ENCODE measurements around the gene KRTAP20-1. TPM values are rescaled to one million over a fixed set of nuclear protein-coding genes. Genes with fewer than 3 reads are reported as not detected.

The KRTAP20-1 gene
- total RNA-seq, 2 donors from 2014 or later: not detected

- DNase-seq (ENCODE audit: low spot score) (no peak), ATAC-seq (ENCODE audit: insufficient number of reproducible peaks, low FRiP score, low read depth) (no peak)
- no peaks in the 10 kb centered on the region for H3K27me3 ChIP-seq (replicated peaks; ENCODE audit: insufficient read depth)
- no peaks in the 10 kb centered on the region for H3K9me3 ChIP-seq
- no peaks in the 10 kb centered on the region for H3K4me1 ChIP-seq (ENCODE audit: control insufficient read depth in 1 of 2, low read depth in 2 of 2)
- H3K27ac ChIP-seq: no peak overlapping the region
- TF ChIP-seq, protein P1, sequence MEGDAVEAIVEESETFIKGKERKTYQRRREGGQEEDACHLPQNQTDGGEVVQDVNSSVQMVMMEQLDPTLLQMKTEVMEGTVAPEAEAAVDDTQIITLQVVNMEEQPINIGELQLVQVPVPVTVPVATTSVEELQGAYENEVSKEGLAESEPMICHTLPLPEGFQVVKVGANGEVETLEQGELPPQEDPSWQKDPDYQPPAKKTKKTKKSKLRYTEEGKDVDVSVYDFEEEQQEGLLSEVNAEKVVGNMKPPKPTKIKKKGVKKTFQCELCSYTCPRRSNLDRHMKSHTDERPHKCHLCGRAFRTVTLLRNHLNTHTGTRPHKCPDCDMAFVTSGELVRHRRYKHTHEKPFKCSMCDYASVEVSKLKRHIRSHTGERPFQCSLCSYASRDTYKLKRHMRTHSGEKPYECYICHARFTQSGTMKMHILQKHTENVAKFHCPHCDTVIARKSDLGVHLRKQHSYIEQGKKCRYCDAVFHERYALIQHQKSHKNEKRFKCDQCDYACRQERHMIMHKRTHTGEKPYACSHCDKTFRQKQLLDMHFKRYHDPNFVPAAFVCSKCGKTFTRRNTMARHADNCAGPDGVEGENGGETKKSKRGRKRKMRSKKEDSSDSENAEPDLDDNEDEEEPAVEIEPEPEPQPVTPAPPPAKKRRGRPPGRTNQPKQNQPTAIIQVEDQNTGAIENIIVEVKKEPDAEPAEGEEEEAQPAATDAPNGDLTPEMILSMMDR (IDR thresholded peaks at IDR 0.05): no peak
- H3K36me3 ChIP-seq: no peaks in the 10 kb centered on the region
- H3K4me3 ChIP-seq: no peak overlapping the region
These were observed 33.4 kb upstream of the KRTAP20-1 start for GRCh38 chr21:30582870-30583269.

GRCh38 chr21:30590297-30590696, 25.9 kb upstream of the KRTAP20-1 start, which contains the start of gene KRTAP22-2:
TSS of gene KRTAP22-2 (minus strand) at chr21:30590397.
- TF ChIP-seq, protein P1 (IDR thresholded peaks at IDR 0.05): no peak
- no peak within 1 kb of the TSS for H3K27ac ChIP-seq
- no peaks in the 10 kb centered on the region for H3K36me3 ChIP-seq
- no peaks in the 10 kb centered on the region for H3K4me1 ChIP-seq (ENCODE audit: control insufficient read depth in 1 of 2, low read depth in 2 of 2)
- no peak within 1 kb of the TSS for H3K4me3 ChIP-seq
- H3K9me3 ChIP-seq: no peaks in the 10 kb centered on the region
- DNase-seq (ENCODE audit: low spot score) (no peak), ATAC-seq (ENCODE audit: insufficient number of reproducible peaks, low FRiP score, low read depth) (no peak)
- no peaks in the 10 kb centered on the region for H3K27me3 ChIP-seq (replicated peaks; ENCODE audit: insufficient read depth)

DNA sequence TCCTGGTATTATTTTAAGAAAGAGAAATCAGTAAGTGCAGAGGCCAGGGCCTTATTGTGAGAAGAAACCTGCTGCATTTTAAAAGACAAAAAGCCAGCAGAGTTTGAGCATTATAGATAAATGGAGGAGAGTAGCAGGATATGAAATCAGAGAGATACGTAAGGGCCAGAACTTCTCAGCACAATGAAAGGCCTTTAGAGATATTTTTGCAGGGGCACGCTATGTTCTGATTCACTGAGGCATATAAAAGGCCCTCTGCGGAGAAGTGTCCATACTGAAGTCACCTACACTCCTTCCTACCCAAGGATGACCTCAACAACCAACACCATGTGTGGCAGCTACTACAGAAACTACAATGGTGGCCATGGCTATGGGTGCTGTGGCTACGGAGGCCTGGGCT, 24.1 kb upstream of the KRTAP20-1 start, which contains the start of gene KRTAP6-3:
TSS of gene KRTAP6-3 (plus strand) at position 301 of the 400 bp plus-strand sequence. CDS start at position 307, 6 bp downstream.
- Histone ChIP-seq H3K9me3 (no peaks in the 10 kb centered on the region), H3K4me3 (no peak within 1 kb of the TSS), H3K27me3 (replicated peaks; ENCODE audit: insufficient read depth) (no peaks in the 10 kb centered on the region), H3K4me1 (ENCODE audit: control insufficient read depth in 1 of 2, low read depth in 2 of 2) (no peaks in the 10 kb centered on the region), H3K27ac (no peak within 1 kb of the TSS), H3K36me3 (no peaks in the 10 kb centered on the region)
- ATAC-seq (ENCODE audit: insufficient number of reproducible peaks, low FRiP score, low read depth) (no peak), DNase-seq (ENCODE audit: low spot score) (no peak)
- TF ChIP-seq, protein P1 (IDR thresholded peaks at IDR 0.05): no peak

DNA sequence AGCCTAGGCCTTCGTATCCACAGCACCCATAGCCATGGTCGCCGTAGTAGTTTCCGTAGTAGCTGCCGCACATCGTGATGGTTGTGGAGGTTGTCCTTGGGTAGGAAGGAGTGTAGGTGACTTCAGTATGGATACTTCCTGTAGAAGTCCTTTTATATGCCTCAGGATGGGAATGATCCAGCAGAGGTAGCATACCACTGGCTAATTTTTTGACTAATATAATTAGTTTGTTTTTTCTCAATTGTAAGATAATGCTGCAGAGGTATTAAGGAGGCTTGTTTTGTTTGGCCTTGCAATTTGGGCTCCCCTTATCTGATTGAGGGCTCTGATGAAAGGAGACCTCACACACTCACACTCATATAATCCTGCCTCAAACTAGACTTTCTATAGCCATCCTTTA, 17.4 kb upstream of the KRTAP20-1 start, which contains the start of gene KRTAP6-2:
TSS of gene KRTAP6-2 (minus strand) at position 101 of the 400 bp plus-strand sequence. CDS start at position 73, 28 bp downstream.
- DNase-seq (ENCODE audit: low spot score) (no peak), ATAC-seq (ENCODE audit: insufficient number of reproducible peaks, low FRiP score, low read depth) (no peak)
- no peaks in the 10 kb centered on the region for H3K9me3 ChIP-seq
- H3K27ac ChIP-seq: no peak within 1 kb of the TSS
- TF ChIP-seq, protein P1 (IDR thresholded peaks at IDR 0.05): no peak
- H3K27me3 ChIP-seq (replicated peaks; ENCODE audit: insufficient read depth): no peaks in the 10 kb centered on the region
- no peaks in the 10 kb centered on the region for H3K4me1 ChIP-seq (ENCODE audit: control insufficient read depth in 1 of 2, low read depth in 2 of 2)
- H3K36me3 ChIP-seq: no peaks in the 10 kb centered on the region
- no peak within 1 kb of the TSS for H3K4me3 ChIP-seq

DNA sequence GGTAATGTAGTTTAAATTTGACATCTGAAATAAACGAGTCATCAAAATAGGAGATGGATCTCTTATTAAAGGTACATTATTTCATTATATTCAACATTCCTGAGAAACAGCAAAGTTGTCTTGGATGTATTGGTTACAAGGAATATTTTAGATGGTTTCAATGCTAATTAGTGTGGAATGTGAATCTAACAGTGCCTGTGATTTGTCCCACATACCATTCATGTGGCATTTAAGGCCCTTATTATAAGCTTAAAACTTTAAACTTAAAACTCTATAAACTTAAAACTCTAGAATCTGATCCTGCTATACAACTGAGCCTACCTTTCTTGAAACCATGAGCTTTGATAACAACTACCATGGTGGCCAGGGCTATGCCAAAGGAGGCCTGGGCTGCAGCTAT, 15.4 kb upstream of the KRTAP20-1 start, which contains the start of gene KRTAP22-1:
TSS of gene KRTAP22-1 (plus strand) at position 301 of the 400 bp plus-strand sequence.
- Histone ChIP-seq H3K27ac (no peak within 1 kb of the TSS), H3K4me1 (ENCODE audit: control insufficient read depth in 1 of 2, low read depth in 2 of 2) (no peaks in the 10 kb centered on the region), H3K4me3 (no peak within 1 kb of the TSS), H3K9me3 (no peaks in the 10 kb centered on the region), H3K27me3 (replicated peaks; ENCODE audit: insufficient read depth) (no peaks in the 10 kb centered on the region), H3K36me3 (no peaks in the 10 kb centered on the region)
- TF ChIP-seq, protein P1 (IDR thresholded peaks at IDR 0.05): no peak
- no peak for DNase-seq (ENCODE audit: low spot score)
- no peak for ATAC-seq (ENCODE audit: insufficient number of reproducible peaks, low FRiP score, low read depth)
